HG03520 (cell line): ENCODE measurements around the gene KMT2C.
A peak's percentile ranks its signal among the peaks of the same experiment; 100 is the strongest.
"Not testable (repeated sequence)": the region's sequence is repeated elsewhere in the genome, so short reads cannot be mapped to it uniquely, and the experiment has no call there.

Source experiments
- ATAC-seq: cut with Tn5 transposase; IDR thresholded peaks from one replicate; pipeline ENCODE4 v1.9.1; 2021; ENCODE audit warnings: mild to moderate bottlenecking, moderate library complexity; ENCODE audit not compliant: unreplicated experiment

The KMT2C gene

DNA sequence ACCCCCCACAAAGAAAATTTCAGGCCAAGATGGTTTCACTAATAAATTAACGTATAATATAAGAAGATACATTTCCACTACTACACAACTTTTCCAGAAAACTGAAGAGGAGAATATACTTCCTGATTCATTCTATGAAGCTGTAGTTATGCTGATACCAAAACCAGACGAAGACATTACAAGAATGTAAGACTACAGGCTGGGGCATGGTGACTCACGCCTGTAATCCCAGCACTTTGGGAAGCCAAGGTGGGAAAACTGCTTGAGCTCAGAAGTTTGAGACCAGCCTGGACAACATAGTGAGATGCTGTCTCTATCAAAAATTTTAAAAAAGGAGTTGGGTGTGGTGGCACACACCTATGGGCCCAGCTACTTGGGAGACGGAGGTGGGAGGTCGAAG is 201.4 kb downstream of the KMT2C start:
- not testable (repeated sequence) for ATAC-seq

DNA sequence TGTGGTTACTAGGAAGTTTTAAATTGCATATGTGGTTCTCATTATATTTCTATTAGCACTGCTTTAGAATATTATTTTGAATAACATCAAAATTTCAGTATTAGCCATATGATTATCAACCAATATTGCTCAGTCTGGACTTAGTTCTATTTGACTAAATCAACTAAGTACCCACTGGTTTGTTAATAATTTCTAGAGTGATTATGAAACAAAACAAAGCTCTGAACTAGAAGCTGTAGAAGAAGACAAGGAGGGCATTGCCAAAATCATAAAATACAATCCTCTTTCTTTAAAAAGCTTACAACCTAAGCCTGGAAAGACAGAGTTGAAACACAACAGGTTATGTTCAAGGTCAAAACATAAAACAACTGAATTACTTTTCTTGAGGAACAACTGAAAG is 204.7 kb downstream of the KMT2C start:
- ATAC-seq, result no peak

DNA sequence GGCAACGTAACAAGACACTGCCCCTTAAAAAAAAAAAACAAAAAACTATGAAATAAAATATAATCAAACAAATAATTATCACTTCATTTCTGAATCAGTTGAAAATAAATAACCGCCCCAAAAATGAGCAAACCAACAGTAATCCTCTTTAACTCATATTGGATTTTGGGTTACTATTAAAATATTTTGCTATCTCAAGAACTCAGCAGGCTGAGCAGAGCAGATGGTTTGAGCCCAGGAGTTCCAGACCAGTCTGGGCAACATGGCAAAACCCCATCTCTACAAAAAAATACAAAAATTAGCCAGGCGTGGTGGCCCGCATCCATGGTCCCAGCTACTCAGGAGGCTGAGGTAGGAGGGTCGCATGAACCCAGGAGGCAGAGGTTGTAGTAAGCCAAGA is 216.2 kb downstream of the KMT2C start:
- not testable (repeated sequence) for ATAC-seq

DNA sequence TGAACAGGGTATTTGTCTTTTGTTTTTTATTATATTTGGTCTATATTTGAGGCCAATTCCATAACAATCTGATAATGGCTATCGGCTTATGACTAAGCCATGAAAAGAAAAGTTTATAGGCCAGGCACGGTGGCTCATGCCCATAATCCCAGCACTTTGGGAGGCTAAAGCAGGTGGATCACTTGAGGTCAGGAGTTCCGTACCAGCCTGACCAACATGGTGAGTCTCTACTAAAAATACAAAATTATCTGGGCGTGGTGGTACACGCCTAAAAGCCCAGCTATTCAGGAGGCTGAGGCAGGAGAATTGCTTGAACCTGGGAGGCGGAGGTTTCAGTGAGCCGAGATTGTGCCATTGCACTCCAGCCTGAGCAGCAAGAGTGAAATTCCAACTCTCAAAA is 227.0 kb downstream of the KMT2C start:
- not testable (repeated sequence) for ATAC-seq

- ATAC-seq, result not testable (repeated sequence)
Measured at GRCh38 chr7:152204417-152204816, 231.4 kb downstream of the KMT2C start.

DNA sequence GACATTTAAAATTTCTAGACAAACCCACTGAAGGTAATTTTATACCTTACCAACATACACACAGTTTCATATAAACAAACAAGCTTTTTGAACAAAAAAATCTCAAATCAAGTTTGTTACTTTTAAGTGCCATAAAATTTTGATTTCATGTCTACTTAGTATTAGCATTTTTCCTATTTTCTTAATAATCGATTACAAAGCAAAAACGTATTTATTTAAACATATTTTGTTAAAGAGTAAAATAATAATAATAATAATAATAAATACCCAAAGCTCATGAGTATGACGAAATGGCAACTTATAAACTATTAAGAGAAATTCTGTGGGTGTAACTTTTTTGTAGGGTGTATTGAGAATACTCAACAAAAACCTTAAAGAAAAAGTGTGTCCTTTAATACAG is 232.7 kb downstream of the KMT2C start:
- ATAC-seq, result no peak

- ATAC-seq, result no peak
Measured at GRCh38 chr7:152202056-152202455, 233.7 kb downstream of the KMT2C start.

DNA sequence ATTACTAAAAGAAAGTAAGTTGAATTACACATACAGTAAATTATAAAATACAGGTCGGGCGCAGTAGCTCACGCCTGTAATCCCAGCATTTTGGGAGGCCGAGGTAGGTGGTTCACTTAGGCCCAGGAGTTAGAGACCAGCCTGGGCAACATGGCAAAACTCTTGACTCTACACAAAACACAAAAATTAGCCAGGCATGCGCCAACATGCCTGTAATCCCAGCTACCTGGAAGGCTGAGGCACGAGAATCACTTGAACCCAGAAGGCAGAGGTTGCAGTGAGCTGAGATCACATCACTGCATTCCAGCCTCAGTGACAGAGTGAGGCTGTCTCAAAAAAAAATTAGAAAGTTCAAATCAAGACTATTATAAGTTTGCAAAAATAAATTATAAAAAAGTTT is 235.4 kb downstream of the KMT2C start:
- no peak for ATAC-seq

- ATAC-seq, result no peak
Measured at GRCh38 chr7:152196391-152196790, 239.4 kb downstream of the KMT2C start.

- ATAC-seq, result no peak
Measured at GRCh38 chr7:152193880-152194279, 241.9 kb downstream of the KMT2C start.

GRCh38 chr7:152189061-152189460 is 246.7 kb downstream of the KMT2C start:
- ATAC-seq, result no peak

DNA sequence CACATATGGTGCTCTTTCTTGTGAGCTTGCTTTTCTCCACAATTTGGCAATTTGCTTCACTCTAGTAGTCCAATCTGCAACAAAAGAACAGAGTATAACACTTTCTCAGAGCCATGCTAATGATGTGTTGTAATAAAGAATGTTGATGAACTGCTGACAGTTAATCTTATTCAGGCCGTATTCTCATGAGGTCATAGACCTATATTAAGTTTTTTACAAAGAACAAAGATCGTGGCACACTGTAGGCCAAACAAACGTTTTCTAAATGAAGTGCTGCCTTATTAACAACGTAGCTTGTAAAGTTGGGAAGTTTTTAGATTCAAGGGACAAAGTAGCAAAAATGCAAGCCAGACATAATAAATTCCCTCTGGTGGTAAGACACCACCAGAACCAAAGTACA is 250.2 kb downstream of the KMT2C start:
- no peak for ATAC-seq

DNA sequence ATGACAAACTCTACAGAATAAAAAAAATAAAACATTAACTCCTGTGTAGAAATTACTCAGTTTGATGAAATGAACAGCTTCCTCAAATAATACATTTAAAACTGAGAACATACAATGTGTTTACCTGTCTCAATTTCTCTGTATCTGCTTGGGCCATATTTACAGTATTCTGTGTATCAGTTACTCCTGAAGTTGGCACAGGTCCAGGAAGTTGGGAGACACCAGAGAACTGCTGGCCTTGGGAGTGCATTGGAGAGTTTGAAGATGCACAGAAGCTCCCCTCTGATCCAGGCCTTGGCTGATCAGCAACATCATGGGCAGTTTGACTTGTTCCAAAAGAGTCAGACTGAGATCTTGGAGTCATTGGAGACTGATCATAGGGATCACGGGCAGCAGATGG is 255.2 kb downstream of the KMT2C start:
- ATAC-seq, result no peak

- ATAC-seq, result no peak
Measured at GRCh38 chr7:152180048-152180447, 255.8 kb downstream of the KMT2C start.

DNA sequence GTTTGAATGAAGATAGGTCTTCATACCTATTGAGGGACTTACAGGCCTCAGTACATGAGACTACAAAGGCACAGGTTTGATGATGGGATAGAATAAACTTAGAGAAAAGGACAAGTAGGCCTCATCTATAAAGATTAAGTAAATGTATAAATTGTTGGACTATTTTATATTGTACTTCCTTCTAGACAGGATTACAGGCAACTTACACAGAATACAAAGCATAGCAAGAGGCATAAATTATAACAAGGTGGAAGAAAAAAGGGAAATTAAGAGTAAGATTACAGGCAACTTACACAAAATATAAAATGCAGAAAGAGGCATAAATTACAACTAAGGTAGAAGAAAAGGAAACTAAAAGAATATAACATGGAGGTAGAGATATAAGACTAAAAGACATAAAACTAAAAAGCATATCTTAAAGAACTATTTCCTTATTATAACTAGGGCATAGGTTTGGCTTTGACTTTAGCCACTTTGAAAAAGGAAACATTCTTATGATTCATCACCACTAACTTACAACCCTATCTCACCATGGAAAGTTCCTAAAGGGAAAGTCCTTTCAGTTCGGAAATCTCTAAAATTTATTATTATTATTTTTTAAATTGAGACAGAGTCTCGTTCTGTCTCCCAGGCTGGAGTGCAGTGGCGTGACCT is 257.3 kb downstream of the KMT2C start:
- ATAC-seq, result no peak

DNA sequence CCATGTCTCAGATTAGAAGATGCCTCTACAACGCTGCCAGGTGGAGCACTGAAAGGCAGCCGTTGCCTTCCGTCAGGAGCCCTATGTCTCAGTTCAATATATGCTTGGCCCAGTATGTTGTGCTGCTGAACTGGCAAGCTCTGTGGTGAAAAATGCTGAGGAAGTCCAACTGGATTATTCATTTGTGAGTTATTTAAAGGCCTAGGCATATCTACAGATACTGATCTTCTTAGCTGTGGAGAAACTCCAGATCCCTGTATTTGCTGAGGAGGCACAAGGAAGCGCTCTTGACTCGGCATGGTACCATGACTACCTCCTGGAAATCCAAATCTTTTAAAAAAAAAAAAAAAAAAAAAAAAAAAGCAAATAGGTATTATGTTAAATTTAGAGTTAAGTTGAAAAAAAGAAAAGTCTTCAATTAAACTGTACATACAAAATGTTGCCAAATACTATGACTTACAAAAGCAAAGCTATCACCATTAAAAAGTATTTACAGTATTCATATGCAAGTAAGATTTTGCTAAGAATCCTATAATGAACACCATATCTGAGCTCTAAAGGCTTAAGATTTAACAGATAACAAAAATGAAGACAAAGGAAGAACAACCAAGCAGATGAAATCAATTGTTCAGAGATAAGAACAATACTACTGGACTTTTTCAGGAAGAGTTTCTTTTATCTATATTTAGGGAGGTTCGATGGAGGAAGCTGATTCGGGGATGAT is 258.0 kb downstream of the KMT2C start:
- ATAC-seq, result no peak

- ATAC-seq, result no peak
Measured at GRCh38 chr7:152176797-152177196, 259.0 kb downstream of the KMT2C start.

- no peak for ATAC-seq
Measured at GRCh38 chr7:152173372-152174070, 262.3 kb downstream of the KMT2C start.

- no peak for ATAC-seq
Measured at GRCh38 chr7:152162287-152162686, 273.5 kb downstream of the KMT2C start.

DNA sequence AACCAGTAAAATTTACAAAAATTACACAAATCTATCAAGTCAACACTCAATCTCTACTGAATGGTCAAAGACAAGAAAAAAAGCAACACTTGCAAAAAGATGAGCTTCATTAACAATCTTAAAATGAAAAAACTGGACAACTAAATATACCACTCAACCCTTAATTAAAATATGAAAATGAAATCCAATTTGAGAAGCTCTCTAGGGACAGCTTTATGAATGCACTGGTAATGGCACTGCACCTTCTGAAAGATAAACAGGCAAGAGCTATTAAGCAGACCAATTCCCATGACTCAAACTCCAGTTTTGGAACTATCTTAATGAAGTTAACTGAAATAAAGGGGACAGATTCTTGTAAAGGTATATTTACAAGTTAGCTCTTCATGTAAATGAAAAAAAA is 274.6 kb downstream of the KMT2C start:
- no peak for ATAC-seq

DNA sequence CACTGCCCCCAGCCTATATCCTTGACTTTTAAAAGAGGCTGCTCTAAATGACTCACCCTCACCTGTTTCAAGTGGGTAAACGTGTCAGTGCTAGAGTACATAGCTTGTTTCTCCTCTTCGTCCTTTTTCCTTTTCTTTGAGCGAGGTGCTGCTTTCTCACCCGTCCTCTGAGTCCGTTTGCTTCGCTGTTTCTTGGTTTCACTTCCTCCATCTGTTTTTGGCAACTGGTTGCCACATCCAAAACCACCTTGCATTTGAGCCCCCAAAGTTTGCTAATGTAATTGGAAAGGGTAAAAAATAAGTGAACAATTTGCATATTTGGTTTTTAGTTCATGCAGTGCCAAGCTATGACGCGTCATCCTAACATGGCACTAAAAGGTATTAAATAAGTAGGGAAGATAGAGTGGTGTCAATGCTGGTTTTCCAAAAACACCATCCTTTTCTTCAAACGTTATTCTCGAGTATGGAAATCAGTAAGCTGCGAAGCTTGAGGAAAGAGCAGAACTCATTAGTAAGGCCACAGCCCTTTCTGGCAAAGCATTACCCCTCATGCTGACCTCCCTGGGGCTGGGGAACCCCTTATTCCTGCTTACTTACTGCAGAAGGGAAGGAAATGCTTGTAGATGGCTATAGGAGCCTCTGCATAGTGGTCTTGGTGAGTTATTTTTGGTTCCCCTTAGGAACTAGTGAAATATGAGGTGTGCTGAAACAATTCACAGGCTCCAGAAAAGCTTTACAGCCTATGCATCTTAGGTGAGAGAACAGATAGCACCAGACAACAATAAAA is 276.8 kb downstream of the KMT2C start:
- peak; percentile 82 for ATAC-seq
